Hepatocyte (in vitro differentiated cells): ENCODE measurements around the gene PGAP2. TPM values are rescaled to one million over a fixed set of nuclear protein-coding genes. Genes with fewer than 3 reads are reported as not detected.
A peak's percentile ranks its signal among the peaks of the same experiment; 100 is the strongest.

Source experiments
- DNase-seq: peaks from one replicate; pipeline ENCODE4 v3.0.0-alpha.2; 2016; ENCODE audit warnings: low spot score
- H2AFZ ChIP-seq: fragments of 200-600 bp; sonication (generic); 2 replicates; pipeline ENCODE4 v1.6.0; 2016; ENCODE audit warnings: antibody characterized with exemption, mild to moderate bottlenecking
- H3K27ac ChIP-seq: fragments of 200-600 bp; sonication (generic); 2 replicates; pipeline ENCODE4 v1.5.1; 2016; ENCODE audit warnings: mild to moderate bottlenecking
- H3K27me3 ChIP-seq: fragments of 200-600 bp; sonication (generic); 2 replicates; pipeline ENCODE4 v1.6.1; 2016
- H3K36me3 ChIP-seq: fragments of 200-600 bp; sonication (generic); replicated peaks from 2 replicates; pipeline ENCODE4 v1.5.1; 2016; ENCODE audit warnings: low read depth; ENCODE audit not compliant: insufficient read depth
- H3K4me1 ChIP-seq: fragments of 200-600 bp; sonication (generic); 2 replicates; pipeline ENCODE4 v1.5.1; 2016; ENCODE audit warnings: mild to moderate bottlenecking, moderate library complexity; ENCODE audit not compliant: insufficient read depth
- H3K4me2 ChIP-seq: fragments of 200-600 bp; sonication (generic); 2 replicates; pipeline ENCODE4 v1.6.0; 2016
- H3K4me3 ChIP-seq: fragments of 200-600 bp; sonication (generic); 2 replicates; pipeline ENCODE4 v1.5.1; 2016; ENCODE audit warnings: mild to moderate bottlenecking
- H3K79me2 ChIP-seq: fragments of 200-600 bp; sonication (generic); 2 replicates; pipeline ENCODE4 v1.6.0; 2017; ENCODE audit warnings: mild to moderate bottlenecking
- H3K9me2 ChIP-seq: fragments of 200-600 bp; sonication (generic); replicated peaks from 2 replicates; pipeline ENCODE4 v1.6.0; 2017; ENCODE audit warnings: mild to moderate bottlenecking; ENCODE audit not compliant: insufficient read depth
- H3K9me3 ChIP-seq: fragments of 200-600 bp; sonication (generic); 2 replicates; pipeline ENCODE4 v1.5.1; 2016; ENCODE audit warnings: low read depth, mild to moderate bottlenecking
- H4K20me1 ChIP-seq: fragments of 200-600 bp; sonication (generic); 2 replicates; pipeline ENCODE4 v1.6.0; 2016; ENCODE audit warnings: mild to moderate bottlenecking; ENCODE audit not compliant: insufficient read depth, poor library complexity, severe bottlenecking
- EZH2 ChIP-seq: fragments of 200-600 bp; sonication (generic); IDR thresholded peaks from 2 replicates; pipeline ENCODE4 v1.6.1; 2016; ENCODE audit warnings: antibody characterized with exemption, mild to moderate bottlenecking, borderline replicate concordance
- EZH2phosphoT487 ChIP-seq: fragments of 200-600 bp; sonication (generic); IDR thresholded peaks from one replicate; pipeline ENCODE4 v1.6.1; 2018; ENCODE audit warnings: antibody characterized with exemption, mild to moderate bottlenecking, low read depth, moderate library complexity; ENCODE audit not compliant: unreplicated experiment, severe bottlenecking
- WGBS: methylation state at CpG from one replicate; pipeline ENCODE4 v1.1.6; 2016; ENCODE audit warnings: low lambda C conversion rate; ENCODE audit errors: missing lambda C conversion rate; 5-methylcytosine and 5-hydroxymethylcytosine counted together
- polyA plus RNA-seq: library from polyadenylated mRNA; unstranded; fragments of >200 nt; fragmentation: Nextera tagmentation; extraction: Ambion mirVana; gene quantifications from 2 replicates; pipeline ENCODE4 v1.2.1, GENCODE V29; 2016
- total RNA-seq: library from RNA; depleted of rRNA; stranded (reverse); fragments of >200 nt; gene quantifications from 2 replicates; pipeline ENCODE4 v1.2.3, GENCODE V29; 2014
- TF ChIP-seq, protein P1 (sequence below): fragments of 200-600 bp; sonication (generic); IDR thresholded peaks from 2 replicates; pipeline ENCODE4 v1.5.1; 2016; ENCODE audit warnings: antibody characterized with exemption, mild to moderate bottlenecking; ENCODE audit not compliant: poor library complexity

The PGAP2 gene
- total and polyA plus RNA-seq, 2 experiments from 2014 or later, result 20.3 to 37.6 TPM

DNA sequence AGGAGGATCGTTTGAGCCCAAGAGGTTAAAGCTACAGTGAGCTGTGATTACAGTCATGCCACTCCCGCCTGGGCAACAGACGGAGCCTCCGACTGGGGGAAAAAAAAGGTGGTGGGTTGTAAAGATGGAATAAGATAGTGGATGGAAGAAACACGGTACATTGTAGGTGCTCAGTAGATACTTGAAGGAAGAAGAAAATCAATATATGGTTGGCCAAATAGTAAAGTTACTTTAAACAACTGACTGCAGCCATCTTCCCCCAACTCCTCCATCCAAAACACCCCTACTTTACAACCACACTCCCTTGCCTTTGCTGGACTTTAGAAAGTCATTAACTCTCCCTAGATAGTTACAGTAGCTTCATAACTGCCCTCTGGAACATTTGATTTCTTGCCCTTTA lies 8.5 kb upstream of the PGAP2 start:
- H3K27ac ChIP-seq, result no peak overlapping the region
- TF ChIP-seq EZH2phosphoT487, result no peak
- TF ChIP-seq, protein P1, sequence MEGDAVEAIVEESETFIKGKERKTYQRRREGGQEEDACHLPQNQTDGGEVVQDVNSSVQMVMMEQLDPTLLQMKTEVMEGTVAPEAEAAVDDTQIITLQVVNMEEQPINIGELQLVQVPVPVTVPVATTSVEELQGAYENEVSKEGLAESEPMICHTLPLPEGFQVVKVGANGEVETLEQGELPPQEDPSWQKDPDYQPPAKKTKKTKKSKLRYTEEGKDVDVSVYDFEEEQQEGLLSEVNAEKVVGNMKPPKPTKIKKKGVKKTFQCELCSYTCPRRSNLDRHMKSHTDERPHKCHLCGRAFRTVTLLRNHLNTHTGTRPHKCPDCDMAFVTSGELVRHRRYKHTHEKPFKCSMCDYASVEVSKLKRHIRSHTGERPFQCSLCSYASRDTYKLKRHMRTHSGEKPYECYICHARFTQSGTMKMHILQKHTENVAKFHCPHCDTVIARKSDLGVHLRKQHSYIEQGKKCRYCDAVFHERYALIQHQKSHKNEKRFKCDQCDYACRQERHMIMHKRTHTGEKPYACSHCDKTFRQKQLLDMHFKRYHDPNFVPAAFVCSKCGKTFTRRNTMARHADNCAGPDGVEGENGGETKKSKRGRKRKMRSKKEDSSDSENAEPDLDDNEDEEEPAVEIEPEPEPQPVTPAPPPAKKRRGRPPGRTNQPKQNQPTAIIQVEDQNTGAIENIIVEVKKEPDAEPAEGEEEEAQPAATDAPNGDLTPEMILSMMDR, result no peak
- no peak for TF ChIP-seq EZH2
- H2AFZ ChIP-seq, result no peak overlapping the region
- no peaks in the 10 kb centered on the region for H3K9me2 ChIP-seq
- H3K9me3 ChIP-seq, result no peaks in the 10 kb centered on the region
- no peaks in the 10 kb centered on the region for H3K27me3 ChIP-seq
- WGBS, result 59% methylated on average over 5 of the region's 5 CpGs
- peaks cover 13% of the 10 kb centered on the region for H3K4me1 ChIP-seq
- no peak overlapping the region for H3K4me3 ChIP-seq
- no peak overlapping the region for H3K4me2 ChIP-seq
- no peak for DNase-seq
- no peaks in the 10 kb centered on the region for H3K36me3 ChIP-seq
- peaks cover 21% of the 10 kb centered on the region for H4K20me1 ChIP-seq
- peaks cover 23% of the 10 kb centered on the region for H3K79me2 ChIP-seq

DNA sequence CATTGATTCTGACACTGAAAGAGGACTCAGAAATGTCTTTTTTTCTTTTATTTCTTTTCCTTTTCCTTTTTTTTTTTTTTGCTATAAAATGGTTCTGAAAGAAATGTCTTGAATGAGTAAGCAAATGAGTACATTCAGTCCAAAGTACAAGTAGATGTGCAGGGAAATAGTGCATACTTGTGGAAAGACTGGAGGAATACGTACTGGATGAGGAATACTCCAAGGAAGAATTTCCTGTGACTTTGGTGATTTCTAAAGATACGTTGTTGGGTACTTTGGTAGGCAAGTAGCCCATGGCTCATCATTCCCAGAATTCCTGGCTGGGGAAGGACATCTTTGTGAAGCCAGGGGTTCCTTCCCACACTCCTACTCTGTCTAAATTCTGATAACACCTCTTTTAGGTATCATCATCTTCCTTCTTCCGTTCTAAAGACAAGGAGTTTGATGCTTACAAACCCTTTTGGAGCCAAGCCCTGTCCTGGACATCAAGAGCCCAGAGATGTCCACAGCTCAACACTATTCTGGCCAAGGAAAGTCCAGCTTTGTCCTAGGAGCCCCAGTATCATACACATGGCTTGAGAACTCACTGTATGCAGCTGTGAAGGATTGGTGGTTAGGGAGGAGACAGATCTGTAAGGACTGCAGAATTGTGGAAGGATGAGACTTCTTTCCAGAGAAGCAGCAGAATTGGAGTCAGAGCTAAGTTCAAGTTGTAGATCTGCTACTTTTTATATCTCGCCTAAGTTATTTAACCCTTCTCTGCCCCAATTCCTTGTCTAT lies 6.2 kb upstream of the PGAP2 start:
- peak overlapping the region; percentile 42 for H3K4me2 ChIP-seq
- 69% methylated on average over 4 of the region's 4 CpGs for WGBS

DNA sequence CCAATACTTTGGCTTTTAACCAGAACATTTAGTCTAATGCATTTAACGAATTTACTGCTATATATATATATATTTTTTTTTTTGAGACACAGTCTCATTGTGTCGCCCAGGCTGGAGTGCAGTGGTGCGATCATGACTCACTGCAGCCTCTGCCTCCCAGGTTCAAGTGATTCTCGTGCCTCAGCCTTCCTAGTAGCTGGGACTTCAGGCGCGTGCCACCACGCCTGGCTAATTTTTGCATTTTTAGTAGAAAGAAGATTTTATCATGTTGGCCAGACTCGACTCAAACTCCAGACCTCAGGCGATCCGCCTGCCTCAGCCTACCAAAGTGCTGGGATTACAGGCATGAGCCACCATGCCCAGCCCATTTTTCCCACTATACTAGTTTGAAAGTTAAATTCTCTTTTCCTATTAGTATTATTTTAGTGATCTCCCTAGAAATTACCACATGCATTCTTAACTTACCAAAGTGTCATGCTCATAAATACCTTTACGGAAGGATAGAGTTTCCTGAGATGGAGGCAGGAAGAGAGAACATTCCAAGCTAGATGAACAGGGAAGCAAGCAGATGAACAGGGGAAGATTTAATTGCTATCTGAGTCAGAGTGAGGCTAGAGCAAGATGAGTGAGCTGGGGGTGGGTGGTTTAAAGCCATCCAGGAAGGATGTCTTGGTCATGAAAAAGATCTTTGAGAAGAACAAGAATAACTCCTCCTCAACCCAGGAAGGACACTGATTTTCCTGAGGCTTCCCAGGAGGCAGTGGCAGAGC lies 4.4 kb upstream of the PGAP2 start:
- H3K79me2 ChIP-seq, result no peaks in the 10 kb centered on the region
- no peaks in the 10 kb centered on the region for H3K36me3 ChIP-seq
- H3K4me2 ChIP-seq, result no peak overlapping the region
- H3K9me3 ChIP-seq, result no peaks in the 10 kb centered on the region
- no peaks in the 10 kb centered on the region for H3K9me2 ChIP-seq
- H3K4me1 ChIP-seq, result no peaks in the 10 kb centered on the region
- TF ChIP-seq EZH2phosphoT487 (no peak), EZH2 (no peak)
- TF ChIP-seq, protein P1, result no peak
- no peak overlapping the region for H3K27ac ChIP-seq
- no peak overlapping the region for H3K4me3 ChIP-seq
- no peaks in the 10 kb centered on the region for H4K20me1 ChIP-seq
- no peaks in the 10 kb centered on the region for H3K27me3 ChIP-seq
- 83% methylated on average over 11 of the region's 11 CpGs for WGBS
- no peak overlapping the region for H2AFZ ChIP-seq
- DNase-seq, result no peak

More for the DNA sequence above, 6.2 kb upstream of the PGAP2 start:
- no peaks in the 10 kb centered on the region for H3K79me2 ChIP-seq
- no peaks in the 10 kb centered on the region for H3K9me2 ChIP-seq
- peak overlapping the region; percentile 87 for H3K27ac ChIP-seq
- no peaks in the 10 kb centered on the region for H3K36me3 ChIP-seq
- peaks cover 4% of the 10 kb centered on the region for H3K4me1 ChIP-seq
- H3K9me3 ChIP-seq, result no peaks in the 10 kb centered on the region
- H3K4me3 ChIP-seq, result no peak overlapping the region
- H2AFZ ChIP-seq, result peak overlapping the region; percentile 39
- TF ChIP-seq, protein P1, result no peak
- TF ChIP-seq EZH2phosphoT487 (no peak), EZH2 (no peak)
- no peaks in the 10 kb centered on the region for H3K27me3 ChIP-seq
- peak; percentile 29 for DNase-seq
- no peaks in the 10 kb centered on the region for H4K20me1 ChIP-seq
